Measurements from ENCODE around the gene CRACR2B.

DNA sequence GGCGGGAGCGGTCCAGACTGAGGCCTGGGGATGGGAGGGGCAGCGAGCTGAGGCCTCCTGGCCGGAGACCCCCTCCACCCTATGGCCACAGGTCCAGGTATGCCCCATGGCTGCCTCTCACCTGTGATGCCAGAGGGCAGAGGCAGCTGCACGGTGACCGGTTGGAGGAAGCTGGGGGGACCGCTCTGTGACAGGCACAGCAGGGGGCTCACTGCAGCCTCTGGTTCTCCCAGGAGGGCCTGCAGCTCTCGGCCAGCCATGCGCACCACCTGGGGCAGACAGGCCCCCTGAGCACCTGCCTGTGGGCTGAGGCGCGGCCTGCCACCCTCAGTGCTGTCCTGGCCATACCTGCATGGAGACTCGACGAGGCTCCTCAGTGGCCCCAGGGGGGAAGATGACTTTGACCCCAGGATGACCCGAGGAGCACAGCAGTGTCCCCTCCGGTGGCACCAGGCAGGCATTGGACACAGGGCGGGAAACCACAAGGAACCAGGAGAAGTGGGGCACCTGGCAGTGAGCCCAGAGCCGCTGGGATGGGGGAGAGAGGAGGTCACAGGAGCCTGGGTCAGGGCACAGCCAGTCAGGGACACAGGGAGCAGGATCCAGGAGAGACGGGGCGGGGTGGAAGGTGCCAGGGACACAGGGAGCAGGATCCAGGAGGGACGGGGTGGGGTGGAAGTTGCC is 26.5 kb upstream of the CRACR2B start:
- TF ChIP-seq, protein P1, sequence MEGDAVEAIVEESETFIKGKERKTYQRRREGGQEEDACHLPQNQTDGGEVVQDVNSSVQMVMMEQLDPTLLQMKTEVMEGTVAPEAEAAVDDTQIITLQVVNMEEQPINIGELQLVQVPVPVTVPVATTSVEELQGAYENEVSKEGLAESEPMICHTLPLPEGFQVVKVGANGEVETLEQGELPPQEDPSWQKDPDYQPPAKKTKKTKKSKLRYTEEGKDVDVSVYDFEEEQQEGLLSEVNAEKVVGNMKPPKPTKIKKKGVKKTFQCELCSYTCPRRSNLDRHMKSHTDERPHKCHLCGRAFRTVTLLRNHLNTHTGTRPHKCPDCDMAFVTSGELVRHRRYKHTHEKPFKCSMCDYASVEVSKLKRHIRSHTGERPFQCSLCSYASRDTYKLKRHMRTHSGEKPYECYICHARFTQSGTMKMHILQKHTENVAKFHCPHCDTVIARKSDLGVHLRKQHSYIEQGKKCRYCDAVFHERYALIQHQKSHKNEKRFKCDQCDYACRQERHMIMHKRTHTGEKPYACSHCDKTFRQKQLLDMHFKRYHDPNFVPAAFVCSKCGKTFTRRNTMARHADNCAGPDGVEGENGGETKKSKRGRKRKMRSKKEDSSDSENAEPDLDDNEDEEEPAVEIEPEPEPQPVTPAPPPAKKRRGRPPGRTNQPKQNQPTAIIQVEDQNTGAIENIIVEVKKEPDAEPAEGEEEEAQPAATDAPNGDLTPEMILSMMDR (IDR thresholded peaks at IDR 0.05; ENCODE audit: insufficient read depth, low read depth, low read length): no peak
- no peak for TF ChIP-seq EZH2 (IDR thresholded peaks at IDR 0.05; ENCODE audit: insufficient read depth, low read length)
